OCI-LY1 (cell line): ENCODE results near the gene CRTAC1.

Source experiments
- H2AFZ ChIP-seq: fragments of 200-600 bp; sonication (generic), shearing (Covaris generic); 2 replicates; pipeline ENCODE4 v1.6.0; 2014; ENCODE audit warnings: antibody characterized with exemption, mild to moderate bottlenecking, low read length
- H3F3A ChIP-seq: fragments of 200-600 bp; sonication (generic), shearing (Covaris generic); 2 replicates; pipeline ENCODE4 v1.6.0; 2014; ENCODE audit warnings: mild to moderate bottlenecking, antibody characterized with exemption, low read length, moderate library complexity; ENCODE audit not compliant: insufficient read depth
- H3K27ac ChIP-seq: fragments of 200-600 bp; sonication (generic); 2 replicates; pipeline ENCODE4 v1.5.1; 2014; ENCODE audit warnings: low read length, mixed run types, mild to moderate bottlenecking, low read depth; ENCODE audit not compliant: poor library complexity, severe bottlenecking
- H3K27me3 ChIP-seq: fragments of 200-600 bp; sonication (generic); 2 replicates; pipeline ENCODE4 v1.6.0; 2014; ENCODE audit warnings: antibody characterized with exemption, mild to moderate bottlenecking, low read length, moderate library complexity; ENCODE audit not compliant: insufficient read depth
- H3K36me3 ChIP-seq: fragments of 200-600 bp; sonication (generic); 2 replicates; pipeline ENCODE4 v1.6.1; 2014; ENCODE audit warnings: mild to moderate bottlenecking, antibody characterized with exemption, low read length, moderate library complexity, mixed read lengths; ENCODE audit not compliant: insufficient read depth
- H3K4me1 ChIP-seq: fragments of 200-600 bp; sonication (generic); 2 replicates; pipeline ENCODE4 v1.5.1; 2014; ENCODE audit warnings: mild to moderate bottlenecking, low read length, moderate library complexity; ENCODE audit not compliant: insufficient read depth, severe bottlenecking
- H3K4me2 ChIP-seq: fragments of 200-600 bp; sonication (generic), shearing (Covaris generic); 2 replicates; pipeline ENCODE4 v1.6.1; 2014; ENCODE audit warnings: low read length
- H3K4me3 ChIP-seq: fragments of 200-600 bp; sonication (generic); 2 replicates; pipeline ENCODE4 v1.5.1; 2014; ENCODE audit warnings: low read length, low read depth, mild to moderate bottlenecking, mixed read lengths; ENCODE audit not compliant: poor library complexity, severe bottlenecking
- H3K79me2 ChIP-seq: fragments of 200-600 bp; shearing (Covaris generic); 2 replicates; pipeline ENCODE4 v1.6.1; 2016; ENCODE audit warnings: mixed run types, low read length, mixed read lengths; ENCODE audit not compliant: insufficient read depth
- H3K9ac ChIP-seq: fragments of 200-600 bp; sonication (generic), shearing (Covaris generic); 2 replicates; pipeline ENCODE4 v1.6.1; 2014; ENCODE audit warnings: mild to moderate bottlenecking, low read length, mixed read lengths
- H3K9me2 ChIP-seq: fragments of 200-600 bp; sonication (generic), shearing (Covaris generic); 2 replicates; pipeline ENCODE4 v1.6.1; 2014; ENCODE audit warnings: low read depth, mild to moderate bottlenecking, low read length, mixed read lengths
- H3K9me3 ChIP-seq: fragments of 200-600 bp; shearing (Covaris generic); 2 replicates; pipeline ENCODE4 v1.6.1; 2014; ENCODE audit warnings: low read length, mixed read lengths
- H4K20me1 ChIP-seq: fragments of 200-600 bp; sonication (generic), shearing (Covaris generic); 2 replicates; pipeline ENCODE4 v1.6.0; 2016; ENCODE audit warnings: mild to moderate bottlenecking, low read length; ENCODE audit not compliant: insufficient read depth
- CTCF ChIP-seq: fragments of 200-600 bp; sonication (generic), shearing (Covaris generic); IDR thresholded peaks from 2 replicates; pipeline ENCODE4 v1.5.1; 2017; ENCODE audit warnings: mild to moderate bottlenecking, antibody characterized with exemption, low read length, moderate library complexity, mixed read lengths
- EZH2 ChIP-seq: fragments of 200-600 bp; sonication (generic), shearing (Covaris generic); IDR thresholded peaks from 2 replicates; pipeline ENCODE4 v1.8.0; 2017; ENCODE audit warnings: borderline replicate concordance, mixed run types, mild to moderate bottlenecking, antibody characterized with exemption, low read length, moderate library complexity, mixed read lengths

CRTAC1 gene

GRCh38 chr10:97828721-97829120 is 201.7 kb downstream of the CRTAC1 start:
- H2AFZ ChIP-seq = no peak overlapping the region
- H3K9me2 ChIP-seq = no peaks in the 10 kb centered on the region
- no peaks in the 10 kb centered on the region for H3K9me3 ChIP-seq
- no peaks in the 10 kb centered on the region for H3F3A ChIP-seq
- H3K4me1 ChIP-seq = no peaks in the 10 kb centered on the region
- H3K27me3 ChIP-seq = no peaks in the 10 kb centered on the region
- no peaks in the 10 kb centered on the region for H4K20me1 ChIP-seq
- H3K79me2 ChIP-seq = no peaks in the 10 kb centered on the region
- no peak overlapping the region for H3K9ac ChIP-seq
- H3K36me3 ChIP-seq = no peaks in the 10 kb centered on the region
- no peak for TF ChIP-seq EZH2
- TF ChIP-seq CTCF = no peak
- no peak overlapping the region for H3K4me3 ChIP-seq
- no peak overlapping the region for H3K4me2 ChIP-seq
- H3K27ac ChIP-seq = no peak overlapping the region

- Histone ChIP-seq H2AFZ (no peak overlapping the region), H3K9ac (no peak overlapping the region), H3K27me3 (no peaks in the 10 kb centered on the region), H3K36me3 (no peaks in the 10 kb centered on the region), H3K27ac (no peak overlapping the region), H3K9me2 (no peaks in the 10 kb centered on the region), H3K4me3 (no peak overlapping the region), H3F3A (no peaks in the 10 kb centered on the region), H3K79me2 (no peaks in the 10 kb centered on the region), H4K20me1 (no peaks in the 10 kb centered on the region), H3K4me1 (no peaks in the 10 kb centered on the region), H3K9me3 (no peaks in the 10 kb centered on the region), H3K4me2 (no peak overlapping the region)
- TF ChIP-seq CTCF = no peak
- TF ChIP-seq EZH2 = no peak
These were observed 202.6 kb downstream of the CRTAC1 start for GRCh38 chr10:97827702-97828291.

GRCh38 chr10:97826892-97827291 is 203.5 kb downstream of the CRTAC1 start:
- Histone ChIP-seq H3K36me3 (no peaks in the 10 kb centered on the region), H3K79me2 (no peaks in the 10 kb centered on the region), H3K4me1 (no peaks in the 10 kb centered on the region), H3K4me3 (no peak overlapping the region), H3K9me2 (no peaks in the 10 kb centered on the region), H4K20me1 (no peaks in the 10 kb centered on the region), H2AFZ (no peak overlapping the region), H3K4me2 (no peak overlapping the region), H3K27me3 (no peaks in the 10 kb centered on the region), H3K27ac (no peak overlapping the region), H3K9me3 (no peaks in the 10 kb centered on the region), H3F3A (no peaks in the 10 kb centered on the region), H3K9ac (no peak overlapping the region)
- TF ChIP-seq EZH2 (no peak), CTCF (no peak)
